ENCODE data around the gene GALK1. TPM values are rescaled to one million over a fixed set of nuclear protein-coding genes. Genes with fewer than 3 reads are reported as not detected.

Gene GALK1
- total and polyA plus RNA-seq, 2 of the 13 experiments (the other 11 are each of a cell fraction or from before 2014, with no cell fraction given): 59.9 to 93.6 TPM

DNA sequence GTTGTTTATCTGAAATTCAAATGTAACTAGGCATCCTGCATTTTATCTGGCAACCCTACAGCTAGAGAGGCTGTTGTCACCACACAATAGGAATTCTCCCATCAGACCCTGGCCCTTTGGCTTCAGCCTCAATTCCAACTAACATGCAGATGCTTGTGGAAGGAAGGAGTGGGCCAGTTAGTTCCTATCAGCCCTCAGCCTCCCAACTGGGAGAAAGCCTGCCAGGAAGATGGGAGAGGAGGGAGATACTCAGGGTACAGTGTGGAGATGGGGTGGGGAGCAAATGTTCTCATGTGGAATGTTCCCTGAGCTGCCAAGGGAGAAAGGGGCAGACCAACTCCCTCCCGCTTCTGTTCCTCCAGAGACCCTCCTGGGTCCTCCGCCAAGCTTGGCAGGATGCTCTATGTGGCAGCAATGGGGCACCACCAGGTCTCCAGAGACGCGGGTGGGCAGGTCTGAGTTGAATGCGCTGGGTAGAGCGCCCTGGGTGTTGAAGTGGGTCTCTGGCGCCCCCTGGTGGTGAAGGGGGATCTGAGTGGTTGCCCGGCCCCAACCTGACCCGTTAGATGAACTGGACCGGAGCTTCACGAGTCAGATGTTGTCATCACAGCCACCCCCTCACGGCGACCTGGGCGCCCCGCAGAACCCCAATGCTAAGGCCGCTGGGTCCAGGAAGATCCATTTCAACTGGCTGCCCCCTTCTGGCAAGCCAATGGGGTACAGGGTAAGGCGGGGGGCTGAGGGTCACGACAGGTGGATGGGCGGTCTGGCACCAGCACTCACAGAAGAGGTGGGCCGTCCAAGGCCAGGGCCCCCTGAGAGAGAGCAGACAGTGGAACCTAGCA lies 15.2 kb downstream of the GALK1 start (continued):
- TF ChIP-seq ZNF143 (CRISPR knock-in tag; IDR thresholded peaks at IDR 0.05): no peak
- TF ChIP-seq, protein P1, sequence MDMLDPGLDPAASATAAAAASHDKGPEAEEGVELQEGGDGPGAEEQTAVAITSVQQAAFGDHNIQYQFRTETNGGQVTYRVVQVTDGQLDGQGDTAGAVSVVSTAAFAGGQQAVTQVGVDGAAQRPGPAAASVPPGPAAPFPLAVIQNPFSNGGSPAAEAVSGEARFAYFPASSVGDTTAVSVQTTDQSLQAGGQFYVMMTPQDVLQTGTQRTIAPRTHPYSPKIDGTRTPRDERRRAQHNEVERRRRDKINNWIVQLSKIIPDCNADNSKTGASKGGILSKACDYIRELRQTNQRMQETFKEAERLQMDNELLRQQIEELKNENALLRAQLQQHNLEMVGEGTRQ (IDR thresholded peaks at IDR 0.05; ENCODE audit: low read depth, low read length): no peak
- TF ChIP-seq, protein P1 (CRISPR knock-in tag; IDR thresholded peaks at IDR 0.05; ENCODE audit: borderline replicate concordance): no peak
- TF ChIP-seq, protein P2, sequence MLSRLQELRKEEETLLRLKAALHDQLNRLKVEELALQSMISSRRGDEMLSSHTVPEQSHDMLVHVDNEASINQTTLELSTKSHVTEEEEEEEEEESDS (CRISPR knock-in tag; IDR thresholded peaks at IDR 0.05; ENCODE audit: borderline replicate concordance): no peak
- no peak; the same call in 1 of the 2 replicates for TF ChIP-seq ZNF614 (CRISPR knock-in tag; IDR thresholded peaks at IDR 0.05; ENCODE audit: borderline replicate concordance)
- TF ChIP-seq NCOA5 (CRISPR knock-in tag; IDR thresholded peaks at IDR 0.05): no peak
- TF ChIP-seq NR2C2 (CRISPR knock-in tag; IDR thresholded peaks at IDR 0.05; ENCODE audit: borderline replicate concordance): no peak; the same call in 1 of the 2 replicates
- no peak for TF ChIP-seq CC2D1A (CRISPR knock-in tag; IDR thresholded peaks at IDR 0.05)
- TF ChIP-seq ZFP36L2 (CRISPR knock-in tag; IDR thresholded peaks at IDR 0.05): no peak
- no peak for TF ChIP-seq ZMAT3 (CRISPR knock-in tag; conservative IDR thresholded peaks at IDR 0.05)
- TF ChIP-seq, protein P3, sequence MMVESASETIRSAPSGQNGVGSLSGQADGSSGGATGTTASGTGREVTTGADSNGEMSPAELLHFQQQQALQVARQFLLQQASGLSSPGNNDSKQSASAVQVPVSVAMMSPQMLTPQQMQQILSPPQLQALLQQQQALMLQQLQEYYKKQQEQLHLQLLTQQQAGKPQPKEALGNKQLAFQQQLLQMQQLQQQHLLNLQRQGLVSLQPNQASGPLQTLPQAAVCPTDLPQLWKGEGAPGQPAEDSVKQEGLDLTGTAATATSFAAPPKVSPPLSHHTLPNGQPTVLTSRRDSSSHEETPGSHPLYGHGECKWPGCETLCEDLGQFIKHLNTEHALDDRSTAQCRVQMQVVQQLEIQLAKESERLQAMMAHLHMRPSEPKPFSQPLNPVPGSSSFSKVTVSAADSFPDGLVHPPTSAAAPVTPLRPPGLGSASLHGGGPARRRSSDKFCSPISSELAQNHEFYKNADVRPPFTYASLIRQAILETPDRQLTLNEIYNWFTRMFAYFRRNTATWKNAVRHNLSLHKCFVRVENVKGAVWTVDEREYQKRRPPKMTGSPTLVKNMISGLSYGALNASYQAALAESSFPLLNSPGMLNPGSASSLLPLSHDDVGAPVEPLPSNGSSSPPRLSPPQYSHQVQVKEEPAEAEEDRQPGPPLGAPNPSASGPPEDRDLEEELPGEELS (CRISPR knock-in tag; IDR thresholded peaks at IDR 0.05): peak; percentile 27; the same call in 1 of the 2 replicates
- TF ChIP-seq, protein P4, sequence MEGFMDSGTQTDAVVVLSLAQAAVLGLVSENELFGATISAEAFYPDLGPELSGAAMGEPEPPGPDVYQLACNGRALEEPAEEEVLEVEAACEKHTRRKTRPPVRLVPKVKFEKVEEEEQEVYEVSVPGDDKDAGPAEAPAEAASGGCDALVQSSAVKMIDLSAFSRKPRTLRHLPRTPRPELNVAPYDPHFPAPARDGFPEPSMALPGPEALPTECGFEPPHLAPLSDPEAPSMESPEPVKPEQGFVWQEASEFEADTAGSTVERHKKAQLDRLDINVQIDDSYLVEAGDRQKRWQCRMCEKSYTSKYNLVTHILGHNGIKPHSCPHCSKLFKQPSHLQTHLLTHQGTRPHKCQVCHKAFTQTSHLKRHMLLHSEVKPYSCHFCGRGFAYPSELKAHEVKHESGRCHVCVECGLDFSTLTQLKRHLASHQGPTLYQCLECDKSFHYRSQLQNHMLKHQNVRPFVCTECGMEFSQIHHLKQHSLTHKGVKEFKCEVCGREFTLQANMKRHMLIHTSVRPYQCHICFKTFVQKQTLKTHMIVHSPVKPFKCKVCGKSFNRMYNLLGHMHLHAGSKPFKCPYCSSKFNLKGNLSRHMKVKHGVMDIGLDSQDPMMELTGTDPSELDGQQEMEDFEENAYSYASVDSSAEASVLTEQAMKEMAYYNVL (CRISPR knock-in tag; IDR thresholded peaks at IDR 0.05; ENCODE audit: borderline replicate concordance): 0 out of 2 replicates have a peak, but pooled peaks have one; percentile 60
- TF ChIP-seq ZNF12 (CRISPR knock-in tag; IDR thresholded peaks at IDR 0.05): no peak
- TF ChIP-seq, protein P5, sequence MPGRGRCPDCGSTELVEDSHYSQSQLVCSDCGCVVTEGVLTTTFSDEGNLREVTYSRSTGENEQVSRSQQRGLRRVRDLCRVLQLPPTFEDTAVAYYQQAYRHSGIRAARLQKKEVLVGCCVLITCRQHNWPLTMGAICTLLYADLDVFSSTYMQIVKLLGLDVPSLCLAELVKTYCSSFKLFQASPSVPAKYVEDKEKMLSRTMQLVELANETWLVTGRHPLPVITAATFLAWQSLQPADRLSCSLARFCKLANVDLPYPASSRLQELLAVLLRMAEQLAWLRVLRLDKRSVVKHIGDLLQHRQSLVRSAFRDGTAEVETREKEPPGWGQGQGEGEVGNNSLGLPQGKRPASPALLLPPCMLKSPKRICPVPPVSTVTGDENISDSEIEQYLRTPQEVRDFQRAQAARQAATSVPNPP (CRISPR knock-in tag; IDR thresholded peaks at IDR 0.05): no peak
- no peak for TF ChIP-seq ZFYVE20 (CRISPR knock-in tag; IDR thresholded peaks at IDR 0.05; ENCODE audit: borderline replicate concordance, low read depth)
- no peak for TF ChIP-seq SETDB1 (CRISPR knock-in tag; IDR thresholded peaks at IDR 0.05; ENCODE audit: borderline replicate concordance)

Data from HepG2 (cell line).